Measurements from ENCODE around the gene XBP1.

DNA sequence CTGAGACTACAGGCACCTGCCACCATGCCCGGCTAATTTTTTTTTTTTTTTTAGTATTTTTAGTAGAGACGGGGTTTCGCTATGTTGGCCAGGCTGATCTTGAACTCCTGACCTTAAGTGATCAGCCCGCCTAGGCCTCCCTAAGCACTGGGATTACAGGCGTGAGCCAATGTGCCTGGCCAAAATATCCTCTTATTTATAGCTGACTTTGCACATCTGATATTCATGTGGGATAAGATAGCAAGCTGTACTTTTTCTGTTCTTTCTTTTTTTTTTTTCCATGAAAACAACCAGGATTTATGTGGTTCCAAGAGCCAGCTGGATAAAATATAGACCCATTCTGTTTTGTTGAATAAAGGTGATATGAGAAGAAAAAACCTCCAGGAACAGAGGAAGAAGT lies 12.1 kb upstream of the XBP1 start:
- TF ChIP-seq, protein P1, sequence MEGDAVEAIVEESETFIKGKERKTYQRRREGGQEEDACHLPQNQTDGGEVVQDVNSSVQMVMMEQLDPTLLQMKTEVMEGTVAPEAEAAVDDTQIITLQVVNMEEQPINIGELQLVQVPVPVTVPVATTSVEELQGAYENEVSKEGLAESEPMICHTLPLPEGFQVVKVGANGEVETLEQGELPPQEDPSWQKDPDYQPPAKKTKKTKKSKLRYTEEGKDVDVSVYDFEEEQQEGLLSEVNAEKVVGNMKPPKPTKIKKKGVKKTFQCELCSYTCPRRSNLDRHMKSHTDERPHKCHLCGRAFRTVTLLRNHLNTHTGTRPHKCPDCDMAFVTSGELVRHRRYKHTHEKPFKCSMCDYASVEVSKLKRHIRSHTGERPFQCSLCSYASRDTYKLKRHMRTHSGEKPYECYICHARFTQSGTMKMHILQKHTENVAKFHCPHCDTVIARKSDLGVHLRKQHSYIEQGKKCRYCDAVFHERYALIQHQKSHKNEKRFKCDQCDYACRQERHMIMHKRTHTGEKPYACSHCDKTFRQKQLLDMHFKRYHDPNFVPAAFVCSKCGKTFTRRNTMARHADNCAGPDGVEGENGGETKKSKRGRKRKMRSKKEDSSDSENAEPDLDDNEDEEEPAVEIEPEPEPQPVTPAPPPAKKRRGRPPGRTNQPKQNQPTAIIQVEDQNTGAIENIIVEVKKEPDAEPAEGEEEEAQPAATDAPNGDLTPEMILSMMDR (conservative IDR thresholded peaks at IDR 0.05; ENCODE audit: low read length): no peak
- TF ChIP-seq EZH2phosphoT487 (IDR thresholded peaks at IDR 0.05; ENCODE audit: borderline replicate concordance): no peak

Data from Loucy (cell line).